Measurements from ENCODE around the gene TACC2.

Gene TACC2

GRCh38 chr10:122029499-122030199 is 40.7 kb downstream of the TACC2 start:
- DNase-seq: no peak

GRCh38 chr10:122030200-122030552 is 41.2 kb downstream of the TACC2 start:
- no peak for DNase-seq

- no peak for DNase-seq
Measured at GRCh38 chr10:122033224-122033926, 44.4 kb downstream of the TACC2 start.

- no peak for DNase-seq
Measured at GRCh38 chr10:122034149-122034756, 45.3 kb downstream of the TACC2 start.

- DNase-seq: no peak
Measured at GRCh38 chr10:122040786-122041185, 51.8 kb downstream of the TACC2 start.

- DNase-seq: no peak
Measured at GRCh38 chr10:122042836-122043235, 53.9 kb downstream of the TACC2 start.

DNA sequence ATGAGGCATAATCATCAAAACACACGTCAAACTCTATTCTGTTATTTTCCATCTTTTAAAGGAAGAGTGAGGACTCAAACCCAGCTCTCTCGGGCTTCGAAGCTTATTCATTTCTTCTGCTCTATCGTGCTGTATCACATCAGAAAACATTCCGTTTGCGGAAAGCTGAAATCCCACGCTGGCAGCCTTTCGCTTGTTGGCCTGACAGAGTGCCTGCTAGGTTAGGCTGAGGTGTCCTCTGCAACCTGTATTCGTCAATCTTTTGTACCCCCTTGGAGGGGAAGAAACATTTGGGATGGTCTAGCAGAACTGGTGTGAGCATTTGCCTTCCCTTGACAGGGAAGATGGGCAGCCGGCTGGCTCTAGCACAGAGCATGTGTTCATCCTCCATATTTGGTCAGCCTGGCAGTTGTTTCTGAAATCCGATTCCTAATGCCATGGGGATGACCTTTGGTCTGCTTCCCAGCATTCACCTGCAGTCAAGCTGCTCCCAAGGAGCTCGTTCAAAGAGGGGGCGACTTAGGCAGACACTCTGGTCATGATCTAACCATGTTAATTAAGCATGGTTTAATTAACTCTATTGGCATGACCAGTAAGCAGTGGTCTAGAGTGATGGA is 55.2 kb downstream of the TACC2 start:
- DNase-seq: no peak

DNA sequence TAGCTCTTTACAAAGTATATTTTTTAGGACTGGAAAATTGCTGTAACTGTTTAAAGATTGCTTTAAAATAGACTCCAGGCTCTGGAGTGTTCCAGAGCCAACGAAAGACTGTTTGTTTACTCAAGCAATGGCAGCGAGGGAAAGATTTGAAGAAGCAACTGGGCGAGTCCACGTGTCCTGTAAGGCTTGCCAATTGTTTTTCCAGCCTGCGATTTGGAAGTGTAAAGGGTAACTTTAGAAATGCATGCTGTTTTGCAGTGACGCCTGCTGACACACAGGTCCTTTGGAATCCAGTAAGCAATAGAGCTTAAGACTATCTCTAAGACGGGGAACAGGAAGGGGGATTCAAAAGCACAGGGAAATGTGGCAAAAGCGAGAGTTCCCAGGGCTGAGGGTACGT is 55.8 kb downstream of the TACC2 start:
- DNase-seq: no peak

GRCh38 chr10:122045212-122045611 is 56.2 kb downstream of the TACC2 start:
- DNase-seq: no peak

DNA sequence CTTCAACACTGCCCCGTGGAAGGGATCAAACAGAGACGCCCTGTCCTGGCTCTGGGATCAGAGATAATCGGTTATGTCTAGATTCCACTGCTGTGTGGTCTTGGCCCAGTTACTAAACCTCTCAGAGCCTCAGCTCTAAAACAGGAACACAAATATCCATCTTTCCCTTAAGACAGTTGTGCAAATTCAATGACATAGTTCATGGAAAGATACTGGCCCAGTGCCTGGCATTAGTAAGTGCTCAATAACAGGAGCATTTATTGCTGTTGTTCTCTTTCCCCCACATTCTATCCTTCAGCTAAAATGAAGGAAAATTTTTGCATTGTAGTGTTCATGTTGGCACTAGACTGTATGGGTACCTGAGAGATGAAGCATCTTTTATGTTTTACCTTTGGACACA is 58.6 kb downstream of the TACC2 start:
- DNase-seq: no peak

DNA sequence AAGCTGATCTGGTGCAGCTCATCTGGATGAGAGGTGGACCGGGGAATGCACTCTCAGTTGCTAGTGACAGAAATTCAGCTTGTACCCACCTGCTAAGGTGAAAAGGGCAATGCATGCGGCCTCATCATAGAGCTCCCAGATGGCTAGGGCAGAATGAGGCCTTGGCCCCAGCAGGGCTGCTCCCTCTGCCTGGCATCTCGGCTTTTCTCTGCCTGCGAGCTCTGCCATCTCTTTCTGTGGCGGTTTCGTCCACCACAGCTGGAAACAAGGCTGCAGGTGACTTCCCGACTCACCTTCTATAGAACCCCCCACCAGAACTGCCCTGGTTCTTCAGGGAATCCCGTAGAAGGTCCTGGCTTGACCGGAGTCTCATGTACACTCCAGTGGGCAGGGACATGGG is 60.1 kb downstream of the TACC2 start:
- no peak for DNase-seq

GRCh38 chr10:122050311-122050710 is 61.3 kb downstream of the TACC2 start:
- DNase-seq: no peak

- DNase-seq: no peak
Measured at GRCh38 chr10:122050811-122051210, 61.8 kb downstream of the TACC2 start.

DNA sequence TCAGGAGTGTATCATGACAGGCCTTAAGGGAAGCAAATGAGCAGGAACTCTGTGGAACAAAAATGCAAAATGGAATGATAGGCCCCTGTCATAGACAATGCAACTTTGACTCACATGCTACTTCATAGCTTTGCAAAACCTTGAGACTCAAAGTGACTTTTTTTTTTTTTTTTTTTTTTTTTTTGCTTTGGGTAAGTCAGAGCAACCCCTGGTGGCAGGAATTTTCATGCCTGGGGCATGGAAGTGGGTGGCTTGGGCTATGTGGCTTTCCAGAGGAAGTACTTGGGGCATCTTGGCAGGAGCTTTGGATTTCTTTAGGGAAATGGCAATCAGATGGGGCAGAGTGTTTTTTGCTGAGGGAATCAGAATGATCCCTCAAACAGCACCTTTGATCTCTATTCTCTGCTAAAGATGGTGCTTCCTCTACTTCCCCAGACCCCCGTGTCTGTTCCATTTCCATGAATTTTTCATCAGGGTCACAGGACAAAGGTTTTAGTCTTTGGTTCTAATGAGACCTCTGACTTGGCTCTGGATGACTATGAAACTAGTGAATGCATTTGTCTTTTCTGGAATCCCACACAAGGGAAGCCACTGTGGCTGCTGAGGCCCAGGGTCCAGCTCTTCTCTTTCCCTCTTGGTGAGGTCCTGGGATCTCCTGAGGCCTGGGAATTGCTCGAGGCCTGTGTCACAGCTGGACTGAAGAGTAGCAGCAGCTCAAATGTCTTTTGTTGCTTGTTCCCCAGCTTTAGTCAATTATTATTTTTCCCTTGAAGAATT is 62.8 kb downstream of the TACC2 start:
- DNase-seq: no peak

DNA sequence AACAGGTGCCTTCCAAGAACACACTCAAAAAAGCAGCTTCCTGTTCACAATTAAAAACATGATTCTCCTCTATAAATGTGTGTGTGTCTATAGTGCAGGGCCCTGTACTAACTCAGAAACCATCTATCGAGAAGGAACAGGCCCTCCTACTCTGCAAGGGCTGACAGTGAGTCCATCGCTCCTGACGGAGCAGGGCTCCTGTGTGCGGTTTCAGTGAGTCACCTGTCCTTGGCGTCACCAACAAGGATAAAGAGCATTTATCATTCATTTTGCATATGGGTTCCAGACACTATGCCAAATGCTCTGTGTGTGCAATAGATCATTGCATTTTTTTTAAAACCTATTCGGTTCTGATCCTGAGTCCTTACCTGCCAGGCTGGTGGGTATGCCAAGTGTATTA is 63.7 kb downstream of the TACC2 start:
- DNase-seq: no peak

DNA sequence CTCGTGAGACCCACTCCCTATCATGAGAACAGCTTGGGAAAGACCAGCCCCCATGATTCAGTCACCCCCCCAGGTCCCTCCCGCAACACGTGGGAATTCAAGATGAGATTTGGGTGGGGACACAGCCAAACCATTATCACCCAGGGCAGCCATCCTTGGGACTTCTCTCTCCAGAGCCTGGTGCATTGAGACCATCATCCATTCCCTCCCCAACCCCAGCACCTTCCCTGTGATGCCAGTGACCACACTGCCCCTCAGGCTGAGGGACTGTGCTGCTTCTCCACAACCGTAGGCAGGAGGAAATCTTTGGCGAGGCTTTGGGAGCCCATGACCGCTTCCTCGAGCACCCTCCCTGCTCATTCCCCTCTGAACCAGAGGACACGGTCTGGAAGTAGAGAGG is 64.4 kb downstream of the TACC2 start:
- DNase-seq: no peak

DNA sequence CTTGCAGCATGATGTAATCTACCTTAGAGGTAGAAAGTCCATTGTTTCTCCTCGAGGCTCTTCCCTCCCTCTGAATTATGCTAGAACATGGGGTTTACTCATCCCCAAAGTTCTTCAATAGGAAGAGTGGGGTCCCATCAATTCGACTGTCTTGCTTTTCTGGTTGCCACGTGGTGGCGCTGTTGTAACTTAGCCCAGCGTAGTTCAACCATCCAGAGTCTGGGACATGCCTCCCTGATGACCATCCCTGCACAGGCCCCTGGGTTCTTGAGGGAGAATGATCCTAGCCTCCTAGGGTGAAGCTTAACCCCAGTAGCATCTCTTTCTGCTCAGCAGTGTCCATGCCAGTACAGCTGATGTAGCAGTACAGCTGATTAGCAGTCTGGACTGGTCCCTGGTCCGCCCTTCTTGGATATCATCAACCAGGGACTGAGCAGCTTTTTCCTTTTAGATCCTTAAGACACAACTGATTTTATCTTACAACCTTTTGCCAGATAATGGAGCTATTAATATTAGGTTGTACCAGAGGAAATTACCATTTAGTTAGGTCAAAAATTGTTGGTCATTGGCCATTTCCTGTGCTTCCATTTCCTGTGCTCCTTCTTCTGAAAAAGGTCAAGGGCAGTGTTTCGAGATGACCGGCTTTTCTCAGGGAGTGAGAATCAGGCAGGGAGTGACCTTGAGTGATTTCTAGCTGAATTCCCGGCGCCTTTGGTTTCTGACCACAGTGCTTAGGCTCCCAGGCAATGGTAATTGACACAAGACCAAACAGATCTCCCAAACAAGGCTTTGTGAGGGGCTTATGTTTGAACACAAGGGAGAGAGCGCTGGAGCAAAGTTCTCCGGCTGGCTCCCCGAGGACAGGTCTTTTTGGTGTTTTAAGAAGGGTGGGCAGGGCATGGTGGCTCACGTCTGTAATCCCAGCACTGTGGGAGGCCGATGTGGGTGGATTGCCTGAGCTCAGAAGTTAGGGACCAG is 65.4 kb downstream of the TACC2 start:
- DNase-seq: no peak

DNA sequence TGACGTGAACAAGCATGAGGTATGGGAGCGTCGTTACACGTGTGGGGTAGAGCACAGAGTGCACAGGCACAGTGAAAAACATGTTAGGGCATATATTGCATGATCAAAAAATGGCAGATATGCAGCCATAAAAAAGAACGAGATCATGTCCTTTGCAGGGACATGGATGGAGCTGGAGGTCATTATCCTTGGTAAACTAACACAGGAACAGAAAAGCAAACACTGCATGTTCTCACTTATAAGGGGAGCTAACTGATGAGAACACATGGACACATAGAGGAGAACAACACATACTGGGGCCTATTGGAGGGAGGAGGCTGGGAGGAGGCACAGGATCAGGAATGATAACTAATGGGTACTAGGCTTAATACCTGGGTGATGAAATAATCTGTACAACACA is 66.3 kb downstream of the TACC2 start:
- DNase-seq: no peak

DNA sequence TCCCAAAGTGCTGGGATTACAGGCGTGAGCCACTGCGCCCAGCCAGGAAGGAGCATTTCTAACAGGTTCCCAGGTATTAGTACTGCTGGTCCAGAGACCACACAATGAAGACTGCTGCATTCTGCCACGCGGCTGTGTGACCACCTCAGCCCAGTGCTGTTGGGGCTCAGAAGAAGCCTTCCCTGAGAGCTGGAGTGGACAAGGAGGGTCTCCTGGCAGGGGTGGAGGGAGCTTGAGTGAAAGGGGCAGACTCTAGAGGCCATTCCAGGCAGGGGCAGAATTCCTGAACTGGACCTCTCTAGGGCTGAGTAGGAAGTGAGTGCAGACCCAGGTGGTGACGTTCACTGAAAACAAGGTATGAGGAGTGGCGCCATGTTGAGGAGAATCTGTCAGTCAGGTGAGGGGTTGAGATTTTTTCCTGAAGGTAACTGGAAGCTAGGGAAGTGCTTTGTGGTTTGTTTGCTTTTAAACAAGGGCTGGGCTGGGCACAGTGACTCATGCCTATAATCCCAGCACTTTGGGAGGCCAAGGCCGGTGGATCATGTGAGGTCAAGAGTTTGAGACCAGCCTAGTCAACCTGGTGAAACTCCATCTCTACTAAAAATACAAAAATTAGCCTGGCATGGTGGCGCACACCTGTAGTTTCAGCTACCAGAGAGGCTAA is 67.6 kb downstream of the TACC2 start:
- no peak for DNase-seq

- DNase-seq: no peak
Measured at GRCh38 chr10:122057841-122058413, 69.0 kb downstream of the TACC2 start.

GRCh38 chr10:122060250-122060649 is 71.3 kb downstream of the TACC2 start:
- DNase-seq: no peak
